Stimulated activated CD4-positive, alpha-beta T cell treated with anti-CD3 and anti-CD28 coated beads, Interleukin-12 subunit alpha, Interleukin-12 subunit beta, amount 100 ng/mL, for 24 hours (primary cell): ENCODE measurements around the gene SEC22A.

ENCODE experiments used
- DNase-seq, 2 experiments: peaks; one replicate each; pipeline ENCODE4 v3.0.0-alpha.2; 2020; ENCODE audit warnings: low read depth in 2 of 2

The SEC22A gene, protein sequence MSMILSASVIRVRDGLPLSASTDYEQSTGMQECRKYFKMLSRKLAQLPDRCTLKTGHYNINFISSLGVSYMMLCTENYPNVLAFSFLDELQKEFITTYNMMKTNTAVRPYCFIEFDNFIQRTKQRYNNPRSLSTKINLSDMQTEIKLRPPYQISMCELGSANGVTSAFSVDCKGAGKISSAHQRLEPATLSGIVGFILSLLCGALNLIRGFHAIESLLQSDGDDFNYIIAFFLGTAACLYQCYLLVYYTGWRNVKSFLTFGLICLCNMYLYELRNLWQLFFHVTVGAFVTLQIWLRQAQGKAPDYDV

DNA sequence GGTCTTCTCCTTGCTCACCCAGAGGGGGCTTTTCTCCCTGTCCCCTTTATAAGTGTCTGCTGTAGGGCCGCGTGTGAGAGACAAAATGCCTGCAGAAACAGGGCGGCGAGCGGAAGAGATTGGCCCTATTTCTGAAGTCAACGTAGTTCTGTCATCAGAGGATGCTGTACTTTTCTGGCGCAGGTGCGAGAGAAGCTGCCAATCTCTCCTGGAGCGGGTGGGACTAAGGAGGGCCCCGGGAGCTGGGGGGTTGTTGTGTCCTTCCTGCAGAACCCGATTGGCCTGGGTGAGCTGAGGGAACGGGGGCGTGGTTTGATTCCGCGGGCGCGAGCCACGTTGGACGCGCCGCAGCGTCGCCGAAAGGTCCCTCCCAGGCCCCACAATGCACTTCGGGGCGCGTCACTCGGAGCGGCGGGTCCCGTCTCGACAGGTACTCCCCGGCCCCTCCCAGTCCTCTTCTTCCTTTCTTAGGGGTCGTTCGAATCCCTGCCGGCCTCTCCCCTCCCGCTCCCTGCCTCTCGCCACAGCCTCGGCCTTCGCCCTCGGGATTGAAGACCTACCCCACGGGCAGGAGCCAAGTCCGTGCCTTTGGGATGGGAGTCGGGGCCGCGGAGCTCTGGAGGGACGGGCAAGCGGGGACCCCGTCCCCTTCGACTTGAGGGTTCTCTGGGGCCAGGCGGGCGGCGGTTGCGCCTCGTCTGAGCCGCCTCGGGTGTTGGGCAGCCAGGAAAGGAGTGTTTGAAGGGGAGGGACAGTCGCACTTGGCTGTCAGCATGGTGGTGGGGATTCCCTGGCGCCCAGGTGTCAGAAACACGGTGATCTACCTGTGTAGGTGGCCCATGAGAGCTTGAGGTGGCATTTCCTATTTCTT is at the start of gene SEC22A:
SEC22A (plus strand) TSS at position 387 of the 871 bp plus-strand sequence. CDS start 7,275 bp downstream, outside the sequence.
- peak; percentile 93 to 96 for DNase-seq

DNA sequence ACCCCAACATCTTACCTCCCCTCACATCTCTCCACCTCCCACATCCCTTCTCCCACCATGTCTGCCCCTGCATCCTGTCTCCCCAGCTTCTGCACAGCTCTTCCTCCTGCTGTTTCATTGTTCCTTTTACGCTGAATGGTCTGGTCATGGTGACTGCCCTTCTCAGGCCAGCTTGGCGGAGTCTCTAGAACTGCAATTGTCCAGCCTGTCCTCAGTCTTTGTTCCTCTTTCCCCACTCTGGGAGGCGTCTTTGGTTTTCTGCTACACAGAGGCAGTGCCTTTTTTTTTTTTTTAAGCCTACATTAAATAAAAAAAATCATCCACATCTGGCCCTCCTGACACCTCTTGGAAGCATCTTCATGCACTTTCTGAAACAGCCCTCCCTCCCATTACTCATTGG is 49.1 kb upstream of the SEC22A start:
- DNase-seq, result no peak

DNA sequence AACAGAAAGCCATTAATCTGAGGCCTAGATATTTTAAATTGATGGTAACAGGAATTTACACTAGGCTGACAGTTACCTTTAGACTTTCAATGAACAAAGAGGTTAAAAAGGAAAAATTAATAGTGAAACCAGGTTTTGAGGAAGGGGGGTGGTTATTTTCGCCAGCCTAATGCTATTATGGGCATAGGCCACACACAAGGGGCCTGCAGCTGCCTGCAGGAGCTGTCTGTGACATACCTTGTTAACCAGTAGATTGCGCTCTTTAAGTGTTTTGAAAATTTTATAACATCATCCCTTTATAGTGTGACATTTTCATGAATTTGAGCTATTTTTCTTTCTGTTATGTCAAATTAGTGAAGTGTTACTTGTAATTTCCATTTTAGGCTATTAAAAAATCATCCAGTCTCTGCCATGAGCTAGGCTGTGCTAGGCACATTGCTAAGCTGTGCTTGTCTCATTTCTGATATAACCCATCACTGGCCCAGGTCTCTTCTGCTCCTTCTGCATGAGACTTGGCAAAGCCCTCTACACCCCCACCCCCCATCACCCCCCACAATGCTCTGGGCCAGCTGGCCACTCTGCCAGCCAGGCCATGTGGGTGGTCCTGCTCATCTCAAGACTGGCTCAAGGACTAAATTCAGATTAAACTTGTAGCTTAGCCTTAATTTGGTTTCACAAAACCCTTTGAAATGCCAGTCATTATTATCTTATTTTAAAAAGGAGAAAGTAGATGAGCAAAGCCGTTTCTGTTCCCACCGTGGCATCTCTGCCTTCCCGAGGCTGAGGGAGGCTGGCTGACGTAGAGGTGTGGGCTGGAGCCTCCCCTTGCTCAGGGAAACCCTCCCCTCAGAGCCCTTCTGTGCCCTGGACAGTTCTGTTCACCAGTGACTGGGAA is 48.4 kb upstream of the SEC22A start:
- no peak for DNase-seq

DNA sequence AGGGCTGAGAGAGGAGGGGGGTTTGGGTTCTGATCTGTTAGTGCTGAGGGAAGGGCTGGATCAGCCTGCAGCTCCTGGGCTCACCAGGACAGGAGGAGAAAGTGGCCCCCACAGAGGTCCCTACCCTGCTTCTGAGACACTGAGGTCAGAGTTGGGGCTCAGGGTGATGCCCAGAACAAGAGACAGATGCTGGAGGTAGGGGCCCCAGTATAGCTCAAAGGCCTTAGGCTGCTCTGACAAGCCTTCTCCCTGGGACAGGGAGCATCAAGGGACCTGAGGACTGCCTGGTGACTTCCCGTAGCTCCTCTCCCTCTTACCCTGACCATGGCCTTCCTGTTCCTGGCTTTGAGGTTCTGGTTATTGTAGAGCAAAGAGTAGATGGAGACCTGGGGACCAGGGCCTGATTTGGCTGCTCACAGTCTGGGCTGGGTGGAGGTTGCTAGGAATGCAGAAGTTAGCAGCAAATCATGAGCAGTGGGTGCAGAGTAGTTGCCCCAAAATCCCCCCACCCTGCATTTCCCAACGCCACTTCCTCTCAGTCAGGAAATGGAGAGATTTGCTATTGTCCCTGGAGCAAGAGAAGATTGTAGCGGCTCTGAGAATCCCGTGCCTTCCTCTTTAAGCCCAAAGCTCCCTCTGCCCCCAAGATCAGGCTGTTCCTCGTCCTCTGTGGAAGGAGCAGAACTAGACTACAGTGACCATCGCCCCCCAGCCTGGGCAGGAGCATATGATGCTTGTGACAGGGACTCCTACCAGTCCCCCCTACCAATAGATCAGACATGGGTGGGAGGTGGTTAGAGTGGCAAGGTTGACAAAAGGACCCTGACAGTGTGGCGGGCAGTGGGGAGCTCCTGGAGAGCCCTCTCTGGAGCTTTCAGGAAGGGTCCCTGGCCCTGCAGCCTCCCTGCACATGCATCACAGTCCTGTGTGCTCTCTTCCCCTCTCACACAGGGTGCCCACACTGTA is 47.4 kb upstream of the SEC22A start:
- no peak for DNase-seq

DNA sequence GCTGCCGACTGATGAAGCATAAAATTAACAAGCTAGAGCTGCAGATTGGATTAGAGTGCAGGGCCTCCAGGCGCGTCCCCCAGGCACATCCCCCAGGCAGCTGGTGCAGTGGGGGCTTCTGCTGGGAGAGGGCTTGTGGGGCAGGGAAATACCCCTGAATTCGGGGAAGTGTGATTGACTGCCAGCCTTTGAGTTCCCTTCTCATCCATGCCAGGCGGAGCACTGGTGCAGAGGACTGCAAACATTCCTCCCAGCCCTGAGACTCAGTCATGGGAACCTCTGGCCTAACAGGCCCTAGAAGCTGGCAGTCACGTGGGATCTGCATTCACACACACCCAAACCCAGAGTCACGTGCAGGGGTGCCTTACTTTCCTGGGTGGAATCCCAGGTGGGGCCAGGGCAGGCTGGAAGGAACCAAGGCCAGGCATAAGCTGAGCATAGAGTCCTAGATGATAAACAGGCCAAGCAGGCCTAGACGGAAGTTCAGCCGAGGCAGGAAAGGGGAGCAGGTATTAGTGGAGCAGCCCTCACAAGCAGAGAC is 46.2 kb upstream of the SEC22A start:
- no peak for DNase-seq

DNA sequence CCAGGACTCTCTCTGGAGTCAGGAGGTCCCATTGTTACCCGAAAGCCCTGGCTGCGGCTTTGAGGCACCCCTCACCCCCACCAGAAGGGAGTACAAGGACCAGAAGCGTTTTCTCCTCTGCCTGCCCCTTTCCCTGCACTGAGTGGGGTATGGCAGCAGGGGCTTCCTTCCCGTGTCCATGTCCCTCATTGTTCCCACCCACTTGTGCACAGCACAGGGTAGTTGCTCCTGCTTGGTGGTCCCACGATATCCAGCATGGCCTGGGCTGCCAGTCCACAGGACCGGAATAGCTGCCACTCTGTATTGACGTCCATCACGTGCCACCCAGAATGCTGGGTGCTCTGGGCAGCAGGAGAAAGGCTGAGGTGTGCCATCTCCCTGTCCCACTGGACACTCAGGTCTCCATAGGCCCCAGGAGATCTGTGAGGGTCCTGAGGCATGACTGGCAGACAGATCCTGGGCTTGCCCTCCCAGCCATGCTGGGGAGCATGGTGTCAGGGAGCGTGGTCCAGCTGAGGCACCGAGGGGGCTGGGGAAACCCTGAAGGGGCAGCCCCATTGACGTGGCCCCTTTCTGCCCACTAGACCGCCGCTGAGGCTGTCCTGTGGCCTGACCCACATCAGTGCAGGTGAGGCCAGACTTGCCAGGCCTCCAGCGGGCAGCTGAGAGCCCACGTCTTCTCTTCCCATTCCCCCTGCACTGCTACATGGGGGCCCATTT is 45.3 kb upstream of the SEC22A start:
- no peak for DNase-seq

DNA sequence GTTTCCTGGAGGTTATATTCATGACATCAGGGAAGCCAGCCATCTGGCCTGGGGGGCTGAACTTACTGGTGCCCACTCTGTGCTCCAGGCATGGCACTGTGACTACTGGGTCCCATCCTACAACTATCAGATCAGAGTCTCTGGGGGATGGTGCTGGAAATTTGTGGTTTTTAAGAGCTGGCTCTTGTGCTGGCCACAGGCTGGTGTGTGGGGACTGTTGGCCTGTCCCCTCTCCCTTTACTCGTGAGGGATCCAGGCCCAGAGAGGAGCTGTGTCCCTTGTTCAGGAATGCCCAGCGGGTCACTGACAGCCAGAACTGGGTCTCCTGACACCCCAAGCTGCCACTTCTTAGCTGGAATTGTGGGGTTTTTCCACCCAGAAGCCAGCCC is 44.5 kb upstream of the SEC22A start:
- no peak for DNase-seq

DNA sequence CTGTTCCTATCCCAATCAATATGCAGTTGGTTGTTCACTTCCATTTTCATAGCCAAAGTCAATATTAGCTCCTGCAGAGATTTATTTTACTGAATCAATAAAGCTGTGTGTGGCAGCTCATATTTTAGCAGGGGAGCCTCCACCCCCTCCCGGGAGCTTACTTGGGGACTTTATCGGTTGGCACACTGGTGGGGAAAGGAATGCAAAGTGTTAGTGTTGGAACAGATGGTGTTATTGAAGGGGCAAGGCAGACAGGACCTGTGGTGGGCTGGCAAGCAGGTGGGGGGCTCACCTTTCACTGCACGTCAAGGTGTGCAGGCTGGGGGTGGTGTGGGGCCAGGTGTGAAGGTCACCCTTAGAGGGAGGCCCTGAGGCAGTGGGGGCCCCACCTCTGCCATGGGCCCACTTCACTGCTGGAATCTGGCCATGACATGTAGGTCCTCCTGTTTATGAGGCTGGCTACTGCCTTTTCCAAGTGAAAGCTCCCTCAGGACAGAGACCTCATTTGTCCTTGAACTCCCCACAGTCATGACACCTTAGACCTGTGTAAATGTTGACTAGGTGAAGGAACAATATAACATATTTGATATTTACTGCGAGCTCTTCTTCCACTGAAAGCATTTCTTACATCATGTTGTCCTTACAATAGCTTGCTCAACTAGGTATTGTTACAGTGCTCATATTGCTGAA is 44.0 kb upstream of the SEC22A start:
- DNase-seq, result no peak

DNA sequence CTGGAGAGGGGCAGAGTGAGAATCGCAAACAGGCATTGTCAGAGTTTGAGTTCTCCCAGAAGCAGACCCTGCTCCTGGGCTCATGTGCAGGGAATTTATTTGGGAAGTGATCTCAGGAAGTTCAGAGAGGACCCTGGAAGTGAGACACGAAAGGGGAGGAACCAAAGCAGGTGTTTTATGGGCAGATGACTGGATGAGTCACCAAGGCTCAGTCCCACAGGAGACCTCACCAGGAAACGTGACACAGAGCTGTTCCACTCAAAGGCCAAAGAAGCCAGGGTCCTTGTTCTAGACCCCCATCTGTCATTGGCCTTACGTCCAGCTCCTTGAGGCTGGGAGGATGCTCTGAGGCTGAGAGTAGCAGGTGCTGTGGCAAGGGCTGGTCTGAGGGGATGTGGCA is 43.4 kb upstream of the SEC22A start:
- no peak for DNase-seq

DNA sequence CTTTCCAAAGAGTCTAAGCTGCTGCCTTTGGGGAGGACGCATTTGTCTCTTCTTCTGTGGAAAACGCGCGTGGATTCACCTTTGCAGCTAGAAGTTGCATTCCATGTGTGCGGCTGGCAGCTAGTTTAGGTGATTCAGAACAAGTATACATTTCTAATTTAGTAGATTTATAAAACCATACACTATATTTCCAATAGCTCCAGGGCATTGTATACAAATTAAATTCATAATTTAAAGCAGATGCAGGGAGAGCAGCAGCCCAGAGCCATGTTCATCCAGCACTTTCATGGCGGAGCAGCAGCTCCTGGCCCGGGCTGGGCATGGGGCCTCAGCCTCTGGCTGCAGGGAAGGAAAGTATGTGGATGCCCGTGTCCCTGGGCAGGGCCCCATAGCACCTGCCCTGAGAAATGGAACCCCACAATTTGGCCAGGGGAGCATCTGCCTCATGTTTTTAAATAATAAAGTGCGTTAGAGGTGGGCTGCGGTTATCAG is 42.8 kb upstream of the SEC22A start:
- DNase-seq, result no peak

DNA sequence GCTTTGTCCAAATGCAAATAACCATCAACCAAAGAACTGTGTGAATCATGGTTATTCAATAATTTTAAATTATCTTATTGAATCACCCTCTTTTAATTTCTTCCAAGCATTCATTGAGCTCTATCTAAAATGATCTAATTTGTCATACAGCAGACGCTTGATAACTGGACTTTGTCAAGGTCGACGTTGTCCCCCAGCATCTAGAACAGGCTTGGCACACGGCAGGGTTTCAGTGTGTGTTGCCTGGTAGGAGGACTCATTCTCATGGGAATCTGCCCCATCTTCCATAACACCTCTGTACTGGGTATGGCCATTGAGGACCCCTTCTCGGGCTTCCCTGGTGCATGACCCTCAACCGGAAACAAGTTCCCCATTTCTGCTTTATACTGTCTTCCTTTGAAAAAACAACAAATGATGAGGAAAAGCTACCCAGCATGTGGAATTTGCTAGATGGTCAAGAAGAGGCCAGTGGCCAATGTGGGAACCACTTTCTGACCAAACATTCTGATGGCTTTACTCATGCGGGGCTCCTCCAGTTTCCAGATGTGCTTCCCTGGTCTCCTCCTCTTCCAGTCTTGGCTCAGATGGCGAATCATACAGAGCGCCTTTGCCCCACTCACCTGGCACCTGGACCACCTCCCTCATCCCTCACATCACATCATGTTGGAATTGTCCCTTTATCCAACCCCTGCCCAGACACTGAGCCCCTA is 41.7 kb upstream of the SEC22A start:
- no peak for DNase-seq

DNA sequence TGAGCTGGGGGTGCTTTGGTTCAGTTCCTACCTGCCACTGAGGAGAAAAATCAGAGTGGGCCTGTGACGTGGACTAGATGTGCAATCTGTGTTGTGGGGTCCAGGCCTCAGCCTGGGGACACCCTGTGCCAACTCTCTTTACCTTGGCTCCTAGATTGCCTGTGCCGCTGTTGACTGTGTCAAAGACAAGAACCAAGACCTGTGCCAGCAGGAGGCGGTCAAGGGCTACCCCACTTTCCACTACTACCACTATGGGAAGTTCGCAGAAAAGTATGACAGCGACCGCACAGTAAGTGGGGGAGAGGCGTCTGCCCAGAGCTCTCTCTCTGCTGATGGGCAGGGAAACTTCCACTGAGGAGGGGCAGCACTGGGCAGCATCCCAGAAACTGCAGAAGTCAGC is 40.6 kb upstream of the SEC22A start:
- DNase-seq, result no peak

DNA sequence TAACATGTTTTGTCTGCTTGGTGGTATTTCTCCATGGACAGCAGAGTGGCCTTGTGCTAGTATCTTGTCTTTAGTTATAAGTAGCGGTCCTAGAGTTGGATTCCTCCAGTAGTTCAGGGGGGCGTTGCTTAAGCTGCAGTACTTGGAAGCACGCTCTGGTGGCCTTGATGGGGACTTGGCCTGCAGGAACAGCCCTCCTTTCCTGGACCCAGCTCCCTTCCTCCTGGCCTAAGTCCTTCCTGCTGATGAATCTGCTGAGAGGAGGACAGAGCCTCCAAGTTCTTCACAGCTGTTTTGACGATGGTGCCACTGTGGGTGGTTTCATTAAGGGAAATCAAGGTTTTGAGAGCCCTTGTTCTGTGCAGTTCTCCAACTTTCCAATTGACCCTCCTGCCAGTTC is 38.6 kb upstream of the SEC22A start:
- no peak for DNase-seq

DNA sequence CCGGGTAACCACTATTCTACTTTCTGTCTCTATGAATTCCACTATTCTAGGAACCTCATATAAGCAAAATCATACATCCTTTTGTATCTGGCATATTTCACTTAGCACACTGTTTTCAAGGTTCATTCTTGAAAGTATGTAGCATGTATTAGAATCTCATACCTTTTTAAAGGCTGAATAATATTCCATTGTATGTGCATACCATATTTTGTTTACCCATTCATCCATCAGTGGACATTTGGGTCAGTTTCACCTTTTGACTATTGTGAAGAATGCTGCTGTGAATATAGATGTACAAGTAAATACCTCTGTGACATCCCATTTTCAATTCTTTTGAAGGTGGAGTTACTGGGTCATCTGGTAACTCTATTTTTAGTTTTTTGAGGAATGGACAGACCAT is 36.6 kb upstream of the SEC22A start:
- DNase-seq, result no peak

DNA sequence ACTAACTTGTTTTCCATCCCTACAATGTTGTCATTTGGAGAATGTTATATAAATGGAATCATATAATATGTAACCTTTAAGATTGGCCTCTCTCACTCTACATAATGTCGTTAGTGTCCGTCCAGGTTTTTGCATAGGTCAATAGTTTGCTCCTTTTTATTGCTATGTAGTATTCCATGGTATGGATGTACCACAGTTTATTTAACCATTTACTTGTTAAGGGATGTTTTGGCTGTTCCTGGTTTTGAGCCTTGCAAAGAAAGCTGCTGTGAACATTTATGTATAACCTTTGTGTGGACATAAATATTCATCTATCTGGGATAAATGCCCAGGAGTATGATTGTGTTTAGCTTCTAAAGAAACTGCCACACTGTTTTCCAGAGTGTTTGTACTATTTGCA is 34.1 kb upstream of the SEC22A start:
- no peak for DNase-seq

DNA sequence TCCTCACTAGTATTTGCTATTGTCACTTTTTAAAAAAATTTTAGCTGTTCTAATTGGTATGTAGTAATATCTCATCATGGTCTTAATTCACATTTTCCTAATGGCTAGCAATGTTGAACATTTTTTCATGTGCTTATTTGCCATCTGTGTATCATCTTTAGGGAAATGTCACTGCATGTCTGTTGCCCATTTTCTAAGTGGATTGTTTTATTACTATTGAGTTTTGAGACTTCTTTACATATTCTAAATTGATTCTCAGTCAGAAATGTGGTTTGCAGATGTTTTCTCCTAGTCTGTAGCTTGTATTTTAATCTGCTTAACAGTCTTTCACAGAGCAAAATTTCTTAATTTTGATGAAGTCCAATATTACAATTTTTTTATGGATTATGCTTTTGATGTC is 33.6 kb upstream of the SEC22A start:
- DNase-seq, result no peak

DNA sequence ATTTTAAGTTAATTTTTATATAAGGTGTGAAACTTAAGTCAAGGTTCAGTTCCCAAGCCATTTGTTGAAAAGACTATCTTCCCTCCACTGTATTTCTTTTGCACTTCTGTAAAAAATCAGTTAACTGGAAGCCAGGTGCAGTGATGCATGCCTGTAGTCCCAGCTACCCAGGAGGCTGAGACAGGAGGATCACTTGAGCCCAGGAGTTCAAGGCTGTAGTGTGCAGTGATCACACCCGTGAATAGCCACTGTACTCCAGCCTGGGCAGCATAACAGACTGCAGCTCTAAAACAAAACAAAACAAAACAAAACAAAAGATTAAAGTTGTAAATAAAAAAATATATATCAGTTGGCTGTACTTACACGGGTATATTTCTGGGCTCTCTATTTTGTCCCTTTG is 33.1 kb upstream of the SEC22A start:
- DNase-seq, result no peak

DNA sequence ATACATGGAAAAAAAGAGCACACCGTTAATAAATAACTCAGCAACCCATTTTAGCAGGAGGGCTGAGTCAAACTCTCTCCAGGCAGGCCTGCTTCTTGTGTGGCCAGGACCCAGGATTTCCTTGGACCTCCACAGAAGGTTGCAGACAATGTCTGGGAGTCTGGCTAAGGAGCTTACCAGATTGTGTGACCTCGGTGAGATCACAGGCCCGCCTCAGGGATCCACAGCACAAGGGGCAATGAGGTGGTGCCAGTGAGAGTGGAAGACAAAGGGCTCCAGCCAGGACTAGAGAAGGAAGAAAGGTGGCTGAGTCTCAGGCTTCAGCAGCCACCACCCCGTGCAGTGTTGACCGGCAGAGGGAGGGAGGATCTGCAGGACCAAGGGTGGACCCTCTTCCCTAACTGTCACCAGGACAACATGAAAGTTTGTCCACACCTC is 32.2 kb upstream of the SEC22A start:
- DNase-seq, result no peak

DNA sequence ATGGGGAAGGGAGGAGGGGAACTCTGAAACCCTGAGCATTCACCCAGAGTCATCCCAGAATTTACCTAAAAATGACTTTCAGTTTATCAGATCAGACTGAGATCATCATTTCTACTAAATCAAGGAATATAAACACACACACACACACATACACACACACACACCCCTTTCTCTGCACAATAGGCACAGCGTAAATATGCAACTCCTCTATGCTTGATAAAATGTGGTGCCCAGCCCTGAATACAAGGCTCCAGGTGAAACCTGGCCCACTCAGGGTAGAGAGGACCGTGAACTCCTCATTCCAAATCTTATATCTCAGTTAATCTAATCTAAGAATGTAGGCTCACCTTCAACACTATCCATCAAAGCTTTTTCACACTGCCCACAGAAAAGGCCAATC is 31.8 kb upstream of the SEC22A start:
- DNase-seq, result no peak
